H1 (cell line): ENCODE measurements around the gene HADHB. TPM values are rescaled to one million over a fixed set of nuclear protein-coding genes. Genes with fewer than 3 reads are reported as not detected.

Source experiments
- CTCF ChIA-PET: fragments of 300-600 bp; sonication (Branson Sonifier 250); formaldehyde crosslinking; loops from one replicate; lab custom pipeline; 2021; ENCODE audit not compliant: partially characterized antibody; lab: Charles Lee
- POLR2A ChIA-PET: fragments of 300-600 bp; sonication (Branson Sonifier 250); formaldehyde crosslinking; loops from one replicate; lab custom pipeline; 2021; ENCODE audit warnings: inconsistent platforms; ENCODE audit not compliant: partially characterized antibody; lab: Charles Lee
- DNase-seq, 2 experiments: peaks; one replicate each; pipeline versions ENCODE4 v3.0.0 to v3.0.0-alpha.2; 2010 to 2022; ENCODE audit warnings: low spot score in 2 of 2, low read depth in 1 of 2, mixed read lengths in 1 of 2
- FAIRE-seq: peaks from 2 replicates; lab custom pipeline; 2011; peaks lifted over from hg19 to GRCh38; lab: Jason Lieb, UNC
- H2AFZ ChIP-seq: 2 replicates; pipeline ENCODE4 v1.8.1; 2012; ENCODE audit warnings: low read length, inconsistent platforms
- H2AK5ac ChIP-seq: 2 replicates; pipeline ENCODE4 v1.6.1; 2013; ENCODE audit warnings: low read depth, low read length
- H2BK120ac ChIP-seq: replicated peaks from 2 replicates; pipeline ENCODE3; 2013; ENCODE audit warnings: low read depth, low read length, inconsistent platforms
- H2BK12ac ChIP-seq: 2 replicates; pipeline ENCODE4 v1.6.1; 2013; ENCODE audit warnings: low read depth, low read length
- H2BK15ac ChIP-seq: 2 replicates; pipeline ENCODE4 v1.6.1; 2013; ENCODE audit warnings: low read length
- H2BK20ac ChIP-seq: 2 replicates; pipeline ENCODE4 v1.6.1; 2013; ENCODE audit warnings: low read length
- H2BK5ac ChIP-seq: 2 replicates; pipeline ENCODE4 v1.6.1; 2013; ENCODE audit warnings: low read depth, low read length
- H3K14ac ChIP-seq: 2 replicates; pipeline ENCODE4 v1.6.1; 2013; ENCODE audit warnings: inconsistent platforms; ENCODE audit not compliant: insufficient read length
- H3K18ac ChIP-seq: 2 replicates; pipeline ENCODE4 v1.6.1; 2013; ENCODE audit warnings: low read length; ENCODE audit errors: extremely low read depth
- H3K23ac ChIP-seq: 2 replicates; pipeline ENCODE4 v1.6.1; 2013; ENCODE audit warnings: inconsistent platforms; ENCODE audit not compliant: insufficient read length
- H3K23me2 ChIP-seq: 2 replicates; pipeline ENCODE4 v1.6.1; 2013; ENCODE audit warnings: low read depth, low read length
- H3K27ac ChIP-seq: 2 replicates; pipeline ENCODE4 v1.6.1; 2011; ENCODE audit warnings: low read depth, low read length, inconsistent platforms
- H3K27me3 ChIP-seq, 4 experiments: replicated peaks in 1 of 4; 1 replicate in 1 of 4; 2 replicates in 3 of 4; pipeline versions ENCODE4 v1.6.1 to v1.8.1; 2011 to 2013; ENCODE audit warnings: low read length in 3 of 4, mild to moderate bottlenecking in 3 of 4, inconsistent platforms in 2 of 4, mixed read lengths in 2 of 4, moderate library complexity in 1 of 4; ENCODE audit not compliant: control insufficient read depth in 3 of 4, insufficient read depth in 3 of 4; ENCODE audit errors: extremely low read depth in 1 of 4
- H3K36me3 ChIP-seq, 4 experiments: 2 replicates each; pipeline versions ENCODE4 v1.6.1 to v1.8.1; 2011 to 2013; ENCODE audit warnings: mild to moderate bottlenecking in 4 of 4, low read length in 3 of 4, moderate library complexity in 2 of 4, control low read depth in 1 of 4, inconsistent platforms in 1 of 4; ENCODE audit not compliant: insufficient read depth in 4 of 4, control insufficient read depth in 2 of 4
- H3K4ac ChIP-seq: replicated peaks from 2 replicates; pipeline ENCODE3; 2013; ENCODE audit warnings: low read length, low read depth, mixed read lengths, inconsistent platforms; ENCODE audit not compliant: insufficient read length
- H3K4me1 ChIP-seq, 4 experiments: replicated peaks in 1 of 4; 1 replicate in 1 of 4; 2 replicates in 3 of 4; pipeline versions ENCODE4 v1.6.1 to v1.8.1; 2011 to 2013; ENCODE audit warnings: low read length in 3 of 4, inconsistent platforms in 2 of 4, mixed read lengths in 1 of 4; ENCODE audit not compliant: insufficient read depth in 4 of 4, control insufficient read depth in 3 of 4
- H3K4me2 ChIP-seq, 2 experiments: 2 replicates each; pipeline versions ENCODE4 v1.6.1 to v1.8.1; 2011 to 2013; ENCODE audit warnings: low read depth in 2 of 2, low read length in 2 of 2, control low read depth in 1 of 2, inconsistent platforms in 1 of 2, mild to moderate bottlenecking in 1 of 2; ENCODE audit not compliant: insufficient read depth in 1 of 2
- H3K4me3 ChIP-seq, 4 experiments: fragments of 200-600, 300-600 bp in 1 of 4; sonication (generic), shearing (Covaris generic), sonication (Bioruptor Twin) in 1 of 4; 2 replicates each; pipeline versions ENCODE4 v1.5.1 to v1.8.1; 2011 to 2016; ENCODE audit warnings: low read length in 4 of 4, low read depth in 3 of 4, control low read depth in 2 of 4, inconsistent platforms in 2 of 4, mild to moderate bottlenecking in 2 of 4, mixed read lengths in 1 of 4, moderate library complexity in 1 of 4; ENCODE audit not compliant: insufficient read depth in 2 of 4; ENCODE audit errors: extremely low read depth in 1 of 4
- H3K56ac ChIP-seq: replicated peaks from 2 replicates; pipeline ENCODE3; 2013; ENCODE audit warnings: low read depth, mild to moderate bottlenecking, mixed read lengths, low read length, inconsistent platforms; ENCODE audit not compliant: insufficient read length
- H3K79me1 ChIP-seq: 2 replicates; pipeline ENCODE4 v1.6.1; 2013; ENCODE audit warnings: low read depth, low read length, control low read depth
- H3K79me2 ChIP-seq, 2 experiments: 2 replicates each; pipeline versions ENCODE4 v1.6.1 to v1.8.1; 2012 to 2013; ENCODE audit warnings: low read length in 2 of 2, mild to moderate bottlenecking in 2 of 2, inconsistent platforms in 1 of 2; ENCODE audit not compliant: insufficient read depth in 2 of 2, control insufficient read depth in 1 of 2
- H3K9ac ChIP-seq, 4 experiments: replicated peaks in 1 of 4; 1 replicate in 1 of 4; 2 replicates in 3 of 4; pipeline versions ENCODE4 v1.6.1 to v1.8.1; 2011 to 2013; ENCODE audit warnings: low read depth in 3 of 4, low read length in 3 of 4, control low read depth in 2 of 4, mild to moderate bottlenecking in 2 of 4, moderate library complexity in 2 of 4, inconsistent platforms in 1 of 4; ENCODE audit errors: extremely low read depth in 1 of 4
- H3K9me3 ChIP-seq, 2 experiments: 2 replicates each; pipeline versions ENCODE4 v1.6.1 to v1.8.1; 2012 to 2013; ENCODE audit warnings: mild to moderate bottlenecking in 2 of 2, moderate library complexity in 2 of 2, control low read depth in 1 of 2, inconsistent platforms in 1 of 2, low read depth in 1 of 2, low read length in 1 of 2, mixed read lengths in 1 of 2; ENCODE audit not compliant: insufficient read depth in 2 of 2
- H4K20me1 ChIP-seq, 2 experiments: replicated peaks in 1 of 2; 2 replicates each; pipeline versions ENCODE3 to v1.8.1; 2011 to 2013; ENCODE audit warnings: inconsistent platforms in 2 of 2, low read length in 2 of 2, mild to moderate bottlenecking in 1 of 2; ENCODE audit not compliant: insufficient read depth in 2 of 2, control insufficient read depth in 1 of 2
- H4K5ac ChIP-seq: 2 replicates; pipeline ENCODE4 v1.6.1; 2013; ENCODE audit warnings: low read length, low read depth, mixed read lengths, inconsistent platforms; ENCODE audit not compliant: insufficient read length
- H4K8ac ChIP-seq: 2 replicates; pipeline ENCODE4 v1.8.0; 2013; ENCODE audit warnings: mild to moderate bottlenecking, moderate library complexity, low read length, inconsistent platforms; ENCODE audit not compliant: insufficient read depth; ENCODE audit errors: extremely low read depth
- H4K91ac ChIP-seq: replicated peaks from 2 replicates; pipeline ENCODE3; 2013; ENCODE audit warnings: low read length, mixed read lengths, inconsistent platforms; ENCODE audit not compliant: insufficient read length
- CREB1 ChIP-seq: IDR thresholded peaks from 2 replicates; pipeline ENCODE4 v1.6.1; 2012; ENCODE audit warnings: inconsistent platforms
- EGR1 ChIP-seq: IDR thresholded peaks from 2 replicates; pipeline ENCODE4 v1.6.1; 2011; ENCODE audit warnings: low read depth, low read length, borderline replicate concordance
- EP300 ChIP-seq, 2 experiments: IDR thresholded peaks; 1 replicate in 1 of 2; 2 replicates in 1 of 2; pipeline ENCODE4 v1.6.1; 2011 to 2012; ENCODE audit warnings: low read depth in 2 of 2, low read length in 2 of 2, mild to moderate bottlenecking in 2 of 2, borderline replicate concordance in 1 of 2, inconsistent platforms in 1 of 2, moderate library complexity in 1 of 2
- POU5F1 ChIP-seq: IDR thresholded peaks from 2 replicates; pipeline ENCODE4 v1.6.1; 2011; ENCODE audit warnings: low read depth, mild to moderate bottlenecking, low read length, moderate library complexity
- RXRA ChIP-seq: IDR thresholded peaks from 2 replicates; pipeline ENCODE4 v1.6.1; 2011; ENCODE audit warnings: low read depth, mild to moderate bottlenecking, low read length, moderate library complexity; ENCODE audit not compliant: insufficient read depth
- SP2 ChIP-seq: IDR thresholded peaks from 2 replicates; pipeline ENCODE4 v1.6.1; 2012; ENCODE audit warnings: mild to moderate bottlenecking, low read length, inconsistent platforms
- SRF ChIP-seq: IDR thresholded peaks from 2 replicates; pipeline ENCODE4 v1.6.1; 2011; ENCODE audit warnings: mild to moderate bottlenecking, low read depth, low read length, moderate library complexity
- SUZ12 ChIP-seq: fragments of 200-600 bp; sonication (generic); IDR thresholded peaks from 2 replicates; pipeline ENCODE4 v1.6.1; 2012; ENCODE audit warnings: mild to moderate bottlenecking, inconsistent platforms, low read length, moderate library complexity, mixed read lengths
- TBP ChIP-seq: IDR thresholded peaks from 2 replicates; pipeline ENCODE4 v1.6.1; 2011; ENCODE audit warnings: low read depth, low read length, improper control_type of control experiment
- TCF12 ChIP-seq: IDR thresholded peaks from 2 replicates; pipeline ENCODE4 v1.6.1; 2011; ENCODE audit warnings: low read depth, mild to moderate bottlenecking, low read length
- WGBS, 2 experiments: shearing (Covaris generic) in 1 of 2; methylation state at CpG; one replicate each; pipeline versions ENCODE4 v1.1.6 to v1.1.7; 2013 to 2015; ENCODE audit warnings: low lambda C conversion rate in 2 of 2, mixed read lengths in 2 of 2, inconsistent platforms in 1 of 2, low coverage in 1 of 2, missing lambda C conversion rate in 1 of 2; ENCODE audit not compliant: insufficient replicate concordance in 2 of 2, insufficient coverage in 1 of 2, insufficient read length in 1 of 2; ENCODE audit errors: extremely low coverage in 1 of 2, missing lambda C conversion rate in 1 of 2; 5-methylcytosine and 5-hydroxymethylcytosine counted together
- polyA plus RNA-seq, 7 experiments: library from polyadenylated mRNA; depleted of rRNA in 3 of 7; stranded (reverse) in 5 of 7; unstranded in 2 of 7; fragments of >200 nt in 5 of 7; fragments of 200-250 nt in 2 of 7; gene quantifications; 1 replicate in 5 of 7; 2 replicates in 1 of 7; 4 replicates in 1 of 7; pipeline versions ENCODE4 v1.2.1 to v1.2.3, GENCODE V29; 2011 to 2013; ENCODE audit warnings: missing spikeins in 2 of 7, mixed read lengths in 2 of 7
- total RNA-seq: library from RNA; stranded (reverse); fragmentation: NEBNext Ultra II Directional; extraction: Animal tissue kit (Norgen Biotek cat#: 25700); gene quantifications from 2 replicates; pipeline ENCODE4 v1.2.1, GENCODE V29; 2021

HADHB gene
- total and polyA plus RNA-seq, 2 of the 8 experiments (the other 6 are each of a cell fraction or from before 2014, with no cell fraction given) = 47.7 to 52.3 TPM

- TF ChIP-seq CREB1 = no peak
- TF ChIP-seq SP2 = no peak
- TF ChIP-seq RXRA = no peak
- no peak for TF ChIP-seq TBP
- TF ChIP-seq TCF12 = no peak
- TF ChIP-seq EP300 (IDR thresholded peaks at IDR 0.05; ENCODE audit: borderline replicate concordance in 1 of 2, low read depth in 2 of 2, low read length in 2 of 2) = no peak
- no peak for TF ChIP-seq EGR1
- no peak for TF ChIP-seq SRF
- TF ChIP-seq SUZ12 = no peak
- no peak for TF ChIP-seq POU5F1
- H4K91ac ChIP-seq = no peak overlapping the region
- no peak overlapping the region for H2AFZ ChIP-seq
- FAIRE-seq = no peak
- H3K4me3 ChIP-seq = no peak overlapping the region
- H2BK5ac ChIP-seq = no peak overlapping the region
- no peak overlapping the region for H3K14ac ChIP-seq
- H4K8ac ChIP-seq = no peak overlapping the region
- H3K36me3 ChIP-seq = no peaks in the 10 kb centered on the region
- no peak overlapping the region for H2BK15ac ChIP-seq
- no peak overlapping the region for H4K5ac ChIP-seq
- H2AK5ac ChIP-seq = no peak overlapping the region
- H2BK20ac ChIP-seq = no peak overlapping the region
- no peak overlapping the region for H2BK12ac ChIP-seq
- H3K79me1 ChIP-seq = peaks cover 2% of the 10 kb centered on the region; the same call in 1 of the 2 replicates
- H3K9me3 ChIP-seq = no peaks in the 10 kb centered on the region
- CTCF ChIA-PET = interaction anchor here (1.1 to 1.4 kb wide), 4 partner anchors 15 to 87 kb away, joined by 3 to 5 read pairs (median 4); no protein-coding TSS in a partner anchor
- H3K23me2 ChIP-seq = no peaks in the 10 kb centered on the region
- no peak overlapping the region for H3K4ac ChIP-seq
- WGBS, 2 experiments = 92% methylated on average over 3 of the region's 3 CpGs; no CpG with 5 or more reads in 1 of the 2 experiments
- POLR2A ChIA-PET = interaction anchor here (0.6 to 1.2 kb wide), 3 partner anchors 52 to 278 kb away, joined by 3 to 5 read pairs (median 3); no protein-coding TSS in a partner anchor
- H3K27ac ChIP-seq = no peak overlapping the region
- DNase-seq = no peak
- peaks cover 0 to 3% of the 10 kb centered on the region in 2 experiments for H4K20me1 ChIP-seq
- H3K56ac ChIP-seq = no peak overlapping the region
- no peak overlapping the region for H3K23ac ChIP-seq
- no peak overlapping the region for H3K9ac ChIP-seq
- H3K4me1 ChIP-seq = 0 out of 7 replicates have a peak, but pooled peaks cover 0 to under 1% (median 0%) of the 10 kb centered on the region in 4 experiments
- no peak overlapping the region for H2BK120ac ChIP-seq
- H3K4me2 ChIP-seq = no peak overlapping the region
- H3K27me3 ChIP-seq = no peaks in the 10 kb centered on the region
- H3K18ac ChIP-seq = no peak overlapping the region
- peaks cover 0 to 51% of the 10 kb centered on the region in 2 experiments; a peak in 2 of 4 replicates for H3K79me2 ChIP-seq
Measured at GRCh38 chr2:26251893-26252292, 7.2 kb downstream of the HADHB start.
